ENCODE results near the gene TRPV2. TPM values are rescaled to one million over a fixed set of nuclear protein-coding genes. Genes with fewer than 3 reads are reported as not detected.

Gene TRPV2, protein sequence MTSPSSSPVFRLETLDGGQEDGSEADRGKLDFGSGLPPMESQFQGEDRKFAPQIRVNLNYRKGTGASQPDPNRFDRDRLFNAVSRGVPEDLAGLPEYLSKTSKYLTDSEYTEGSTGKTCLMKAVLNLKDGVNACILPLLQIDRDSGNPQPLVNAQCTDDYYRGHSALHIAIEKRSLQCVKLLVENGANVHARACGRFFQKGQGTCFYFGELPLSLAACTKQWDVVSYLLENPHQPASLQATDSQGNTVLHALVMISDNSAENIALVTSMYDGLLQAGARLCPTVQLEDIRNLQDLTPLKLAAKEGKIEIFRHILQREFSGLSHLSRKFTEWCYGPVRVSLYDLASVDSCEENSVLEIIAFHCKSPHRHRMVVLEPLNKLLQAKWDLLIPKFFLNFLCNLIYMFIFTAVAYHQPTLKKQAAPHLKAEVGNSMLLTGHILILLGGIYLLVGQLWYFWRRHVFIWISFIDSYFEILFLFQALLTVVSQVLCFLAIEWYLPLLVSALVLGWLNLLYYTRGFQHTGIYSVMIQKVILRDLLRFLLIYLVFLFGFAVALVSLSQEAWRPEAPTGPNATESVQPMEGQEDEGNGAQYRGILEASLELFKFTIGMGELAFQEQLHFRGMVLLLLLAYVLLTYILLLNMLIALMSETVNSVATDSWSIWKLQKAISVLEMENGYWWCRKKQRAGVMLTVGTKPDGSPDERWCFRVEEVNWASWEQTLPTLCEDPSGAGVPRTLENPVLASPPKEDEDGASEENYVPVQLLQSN
- total RNA-seq = 100 to 1,000 TPM in 1 of 5 experiments, 10 to 100 TPM in 4; 66.8 to 141 (median 80.0) TPM
- 100 to 1,000 TPM in 1 of 2 donors, 10 to 100 TPM in 1; 78.7 to 104 TPM for polyA plus RNA-seq
- total RNA-seq = 59.9 reads per million, percentile 75 among the genes with 10 or more reads in this experiment

DNA sequence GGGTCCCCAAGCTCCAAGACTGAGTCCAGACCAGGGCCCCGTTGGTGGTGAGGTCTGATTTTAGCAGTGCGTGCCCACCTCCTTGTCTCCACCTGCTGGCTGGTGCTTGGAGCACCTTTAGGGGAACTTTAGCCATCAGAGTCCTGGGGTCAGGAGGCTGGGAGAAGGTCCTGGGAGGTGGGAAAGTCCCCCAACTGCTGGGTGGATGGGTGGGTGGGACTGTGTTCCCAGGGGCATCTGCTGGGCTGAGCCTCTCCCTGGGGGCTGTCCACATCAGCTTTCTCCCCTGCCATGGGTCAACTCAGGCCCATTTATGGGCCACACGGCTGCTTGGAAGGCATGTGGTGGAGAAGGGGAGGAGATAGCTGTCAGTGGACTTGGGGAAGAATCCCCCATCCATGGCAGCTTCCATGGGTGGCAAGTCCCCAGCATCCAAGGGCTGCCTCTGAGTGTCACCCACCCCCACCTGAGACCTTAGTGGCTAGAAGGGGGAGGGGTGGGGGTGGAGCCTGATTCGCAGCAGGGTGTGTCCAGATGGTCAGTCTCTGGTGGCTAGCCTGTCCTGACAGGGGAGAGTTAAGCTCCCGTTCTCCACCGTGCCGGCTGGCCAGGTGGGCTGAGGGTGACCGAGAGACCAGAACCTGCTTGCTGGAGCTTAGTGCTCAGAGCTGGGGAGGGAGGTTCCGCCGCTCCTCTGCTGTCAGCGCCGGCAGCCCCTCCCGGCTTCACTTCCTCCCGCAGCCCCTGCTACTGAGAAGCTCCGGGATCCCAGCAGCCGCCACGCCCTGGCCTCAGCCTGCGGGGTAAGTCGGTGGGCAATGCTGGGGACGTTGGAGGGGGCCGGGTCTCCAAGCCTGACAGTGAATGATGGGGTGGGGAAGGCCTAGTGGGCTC is at the start of gene TRPV2:
Gene TRPV2, plus strand, starts transcription at position 541 of the 894 bp plus-strand sequence. CDS start 2,098 bp downstream, outside the sequence.
- H3K36me3 Mint-ChIP-seq = peaks cover 6 to 31% (median 14%) of the 10 kb centered on the region in 5 donors
- intact Hi-C loops (cut with micrococcal nuclease) = loop anchor here (1.0 to 10.0 kb wide), 8 partner anchors 29 to 1557 kb away; partner anchors contain the start of genes UBB (in 2 of the 2), DRC3 (in 1 of the 2), NCOR1 (in 1 of the 2) and PIGL (in 1 of the 2)
- POLR2A ChIA-PET = interaction anchor here (0.7 to 4.6 kb wide), 8 partner anchors 21 to 51 kb away, joined by 4 to 55 read pairs (median 6); partner anchors contain the start of gene UBB
- DNase-seq = peak in 8 of 9 donors; percentile 36 to 58 (median 47)
- peak within 1 kb of the TSS; percentile 90 to 100 (median 98) for H3K4me3 Mint-ChIP-seq
- H3K4me3 ChIP-seq (ENCODE audit: low read length) = peak within 1 kb of the TSS; percentile 93
- H3K36me3 ChIP-seq (ENCODE audit: control insufficient read depth in 2 of 3, insufficient read depth in 3 of 3, low read length in 3 of 3) = peaks cover 12 to 33% (median 23%) of the 10 kb centered on the region in 3 experiments
- peaks cover 33 to 55% (median 42%) of the 10 kb centered on the region in 7 donors for H3K4me1 Mint-ChIP-seq
- no peaks in the 10 kb centered on the region for H3K9me3 ChIP-seq (ENCODE audit: control insufficient read depth in 2 of 3, low read length in 3 of 3)
- H3K9me3 Mint-ChIP-seq = no peaks in the 10 kb centered on the region
- H3K27ac Mint-ChIP-seq = peak within 1 kb of the TSS; percentile 96 to 100 (median 98)
- H3K4me1 ChIP-seq (ENCODE audit: control insufficient read depth in 2 of 2, insufficient read depth in 2 of 2, low read length in 2 of 2) = peaks cover 37 to 47% of the 10 kb centered on the region in 2 donors
- peak; percentile 57 for ATAC-seq
- peak within 1 kb of the TSS; percentile 94 for H3K27ac ChIP-seq (ENCODE audit: low read depth, low read length)
- CTCF ChIA-PET = interaction anchor here (0.7 to 2.3 kb wide), 18 partner anchors 10 to 174 kb away, joined by 3 to 12 read pairs (median 4); partner anchors contain the start of gene UBB
- H3K27me3 ChIP-seq (ENCODE audit: control insufficient read depth in 2 of 2, insufficient read depth in 2 of 2, low read length in 2 of 2) = no peaks in the 10 kb centered on the region
- H3K27me3 Mint-ChIP-seq = no peaks in the 10 kb centered on the region

DNA sequence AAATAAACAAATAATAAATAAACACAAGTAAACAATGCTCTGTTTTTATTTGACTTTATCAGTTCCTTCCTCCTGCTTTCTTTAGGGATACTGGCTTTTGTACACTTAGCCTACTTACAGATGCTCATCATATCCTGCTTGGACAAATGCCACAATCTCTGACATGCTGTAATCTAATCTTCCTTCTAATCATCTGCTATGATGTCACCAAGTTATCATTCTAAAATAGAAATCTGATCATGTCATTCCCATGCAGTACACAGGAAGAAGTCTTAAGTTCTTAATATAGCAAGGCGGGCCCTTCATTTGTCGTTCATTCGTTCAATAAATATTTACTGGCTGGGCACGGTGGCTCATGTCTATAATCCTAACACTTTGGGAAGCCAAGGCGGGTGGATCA is 43.6 kb upstream of the TRPV2 start:
- H3K4me3 ChIP-seq (ENCODE audit: low read length) = no peak overlapping the region
- Mint-ChIP-seq H3K27me3 (no peaks in the 10 kb centered on the region), H3K4me1 (peaks cover 0 to 3% (median 0%) of the 10 kb centered on the region in 7 donors), H3K4me3 (no peak overlapping the region), H3K36me3 (no peaks in the 10 kb centered on the region), H3K9me3 (no peaks in the 10 kb centered on the region), H3K27ac (peak overlapping the region in 1 of 9 donors; percentile 32)
- no peaks in the 10 kb centered on the region for H3K9me3 ChIP-seq (ENCODE audit: control insufficient read depth in 2 of 3, low read length in 3 of 3)
- POLR2A ChIA-PET = no interaction called here
- intact Hi-C loops (cut with micrococcal nuclease) = no loop called here
- CTCF ChIA-PET = interaction anchor here (0.5 kb wide), 1 partner anchor 620 kb away, joined by 3 read pairs; no protein-coding TSS in a partner anchor
- no peaks in the 10 kb centered on the region for H3K4me1 ChIP-seq (ENCODE audit: control insufficient read depth in 2 of 2, insufficient read depth in 2 of 2, low read length in 2 of 2)
- no peaks in the 10 kb centered on the region for H3K36me3 ChIP-seq (ENCODE audit: control insufficient read depth in 2 of 3, insufficient read depth in 3 of 3, low read length in 3 of 3)
- ATAC-seq (no peak), DNase-seq (no peak)
- no peaks in the 10 kb centered on the region for H3K27me3 ChIP-seq (ENCODE audit: control insufficient read depth in 2 of 2, insufficient read depth in 2 of 2, low read length in 2 of 2)
- no peak overlapping the region for H3K27ac ChIP-seq (ENCODE audit: low read depth, low read length)

DNA sequence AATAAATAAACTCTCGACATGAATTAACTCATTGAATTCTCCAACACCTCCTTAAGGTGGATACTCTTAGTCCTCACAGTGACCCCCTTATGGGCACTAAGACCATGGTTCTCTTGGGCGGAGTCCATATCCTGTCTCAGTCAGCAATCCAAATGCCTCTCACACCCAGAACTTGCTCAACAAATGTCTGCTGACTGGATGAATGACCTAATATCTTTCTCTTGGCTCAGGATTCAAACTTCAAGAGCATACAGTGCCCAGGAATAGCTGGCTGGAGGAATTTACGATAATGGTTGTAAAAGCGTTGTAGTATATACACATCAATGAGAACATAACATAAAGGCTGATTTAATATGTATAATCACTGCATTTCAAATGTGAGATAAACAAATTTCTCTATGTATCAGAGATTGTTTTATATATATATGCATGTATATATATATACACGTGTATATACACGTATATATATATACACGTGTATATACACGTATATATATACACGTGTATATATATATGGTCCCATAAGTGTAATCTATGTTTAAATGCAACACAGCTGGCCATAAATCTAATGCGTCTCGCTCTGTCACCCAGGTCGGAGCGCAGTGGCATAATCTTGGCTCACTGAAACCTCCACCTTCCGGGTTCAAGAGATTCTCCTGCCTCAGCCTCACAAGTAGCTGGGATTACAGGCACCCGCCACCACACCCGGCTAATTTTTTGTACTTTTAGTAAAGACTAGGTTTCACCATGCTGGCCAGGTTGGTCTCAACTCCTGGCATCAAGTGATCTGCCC is 41.0 kb upstream of the TRPV2 start:
- no peaks in the 10 kb centered on the region for H3K36me3 Mint-ChIP-seq

DNA sequence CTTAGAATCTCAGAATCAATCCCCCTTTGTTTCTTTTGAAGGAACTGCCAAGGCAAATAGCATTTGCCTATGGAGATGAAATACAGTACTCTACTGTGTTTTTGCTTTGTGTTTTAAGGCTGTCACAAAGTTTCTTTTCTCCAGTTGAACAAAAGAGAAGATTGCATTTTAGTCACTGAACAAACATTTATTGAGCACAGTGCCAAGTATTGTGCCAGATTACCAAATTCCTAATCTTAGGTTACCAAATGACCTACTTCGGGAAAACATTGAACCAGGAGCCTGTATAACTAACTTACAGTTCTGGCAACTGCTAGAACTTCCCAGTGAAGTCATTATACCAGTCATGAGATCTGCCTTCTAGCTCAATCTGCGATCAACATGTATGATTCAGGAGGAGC is 37.4 kb upstream of the TRPV2 start:
- intact Hi-C loops (cut with micrococcal nuclease) = no loop called here
- POLR2A ChIA-PET = interaction anchor here (0.7 to 1.3 kb wide), 4 partner anchors 10 to 61 kb away, joined by 3 to 5 read pairs (median 4); partner anchors contain the start of gene TRPV2
- Histone ChIP-seq H3K4me1 (ENCODE audit: control insufficient read depth in 2 of 2, insufficient read depth in 2 of 2, low read length in 2 of 2) (peaks cover 0 to 10% of the 10 kb centered on the region in 2 donors), H3K36me3 (ENCODE audit: control insufficient read depth in 2 of 3, insufficient read depth in 3 of 3, low read length in 3 of 3) (peaks cover 0 to 3% (median 0%) of the 10 kb centered on the region in 3 experiments), H3K27ac (ENCODE audit: low read depth, low read length) (no peak overlapping the region), H3K4me3 (ENCODE audit: low read length) (no peak overlapping the region), H3K9me3 (ENCODE audit: control insufficient read depth in 2 of 3, low read length in 3 of 3) (no peaks in the 10 kb centered on the region), H3K27me3 (ENCODE audit: control insufficient read depth in 2 of 2, insufficient read depth in 2 of 2, low read length in 2 of 2) (no peaks in the 10 kb centered on the region)
- peaks cover 15 to 25% (median 21%) of the 10 kb centered on the region in 7 donors for H3K4me1 Mint-ChIP-seq
- H3K4me3 Mint-ChIP-seq = no peak overlapping the region
- ATAC-seq = no peak
- H3K27ac Mint-ChIP-seq = no peak overlapping the region
- peaks cover 0 to 5% (median 0%) of the 10 kb centered on the region in 5 donors for H3K27me3 Mint-ChIP-seq
- no peak for DNase-seq
- peaks cover 0 to 22% (median 16%) of the 10 kb centered on the region in 5 donors for H3K36me3 Mint-ChIP-seq
- CTCF ChIA-PET = no interaction called here
- peaks cover 0 to 13% (median 0%) of the 10 kb centered on the region in 11 donors for H3K9me3 Mint-ChIP-seq

More for the DNA sequence above, 41.0 kb upstream of the TRPV2 start:
- Histone ChIP-seq H3K27me3 (ENCODE audit: control insufficient read depth in 2 of 2, insufficient read depth in 2 of 2, low read length in 2 of 2) (no peaks in the 10 kb centered on the region), H3K27ac (ENCODE audit: low read depth, low read length) (no peak overlapping the region), H3K36me3 (ENCODE audit: control insufficient read depth in 2 of 3, insufficient read depth in 3 of 3, low read length in 3 of 3) (no peaks in the 10 kb centered on the region), H3K4me3 (ENCODE audit: low read length) (no peak overlapping the region), H3K9me3 (ENCODE audit: control insufficient read depth in 2 of 3, low read length in 3 of 3) (no peaks in the 10 kb centered on the region), H3K4me1 (ENCODE audit: control insufficient read depth in 2 of 2, insufficient read depth in 2 of 2, low read length in 2 of 2) (no peaks in the 10 kb centered on the region)
- Mint-ChIP-seq H3K27ac (no peak overlapping the region), H3K27me3 (no peaks in the 10 kb centered on the region), H3K4me1 (peaks cover 0 to 3% (median 0%) of the 10 kb centered on the region in 7 donors), H3K9me3 (no peaks in the 10 kb centered on the region), H3K4me3 (no peak overlapping the region)
- DNase-seq = no peak
- ChIA-PET CTCF (interaction anchor here (0.8 to 2.8 kb wide), 3 partner anchors 11 to 148 kb away, joined by 5 to 10 read pairs (median 6); no protein-coding TSS in a partner anchor), POLR2A (no interaction called here)
- ATAC-seq = no peak
- intact Hi-C loops (cut with micrococcal nuclease) = no loop called here

DNA sequence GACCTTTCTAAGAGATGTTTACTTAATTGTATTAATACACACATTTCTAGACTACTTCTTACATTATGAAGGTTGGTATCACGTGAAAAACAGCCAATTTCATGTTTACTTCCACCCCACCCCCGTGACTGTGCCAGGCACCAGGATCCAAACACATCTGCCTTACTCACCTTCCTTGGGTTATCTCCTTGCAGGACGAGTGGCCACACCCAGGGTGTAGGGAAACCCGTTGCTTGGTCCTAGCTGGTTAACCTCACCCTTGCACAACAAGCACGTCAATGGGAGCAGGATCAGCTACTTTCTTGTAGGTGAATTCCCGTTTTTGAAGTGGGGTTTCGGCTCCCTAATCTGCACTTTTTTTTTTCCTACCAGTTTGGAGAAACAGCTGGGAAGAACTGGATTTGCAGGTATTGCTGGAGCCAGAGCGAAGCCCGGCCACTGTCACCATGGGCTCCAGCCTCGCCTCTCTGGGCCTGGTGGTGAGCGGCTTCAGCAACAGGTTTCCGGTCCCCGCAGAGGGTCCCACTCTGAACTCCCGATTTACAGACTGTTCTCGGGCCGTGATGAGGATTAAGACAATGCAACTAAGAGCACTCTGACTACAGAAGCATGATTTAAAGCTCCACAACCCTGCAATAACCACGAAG is 36.6 kb upstream of the TRPV2 start:
- Mint-ChIP-seq H3K9me3 (peaks cover 0 to 17% (median 0%) of the 10 kb centered on the region in 11 donors), H3K4me1 (peaks cover 21 to 33% (median 29%) of the 10 kb centered on the region in 7 donors), H3K36me3 (peaks cover 0 to 28% (median 23%) of the 10 kb centered on the region in 5 donors), H3K4me3 (peak overlapping the region in 3 of 10 donors; percentile 14 to 35 (median 29)), H3K27me3 (peaks cover 0 to 5% (median 0%) of the 10 kb centered on the region in 5 donors), H3K27ac (peak overlapping the region in 5 of 9 donors; percentile 21 to 59 (median 45))
- H3K9me3 ChIP-seq (ENCODE audit: control insufficient read depth in 2 of 3, low read length in 3 of 3) = no peaks in the 10 kb centered on the region
- H3K4me1 ChIP-seq (ENCODE audit: control insufficient read depth in 2 of 2, insufficient read depth in 2 of 2, low read length in 2 of 2) = peaks cover 6 to 13% of the 10 kb centered on the region in 2 donors
- no peak overlapping the region for H3K4me3 ChIP-seq (ENCODE audit: low read length)
- intact Hi-C loops (cut with micrococcal nuclease) = no loop called here
- H3K27ac ChIP-seq (ENCODE audit: low read depth, low read length) = no peak overlapping the region
- ChIA-PET POLR2A (interaction anchor here (0.7 to 1.3 kb wide), 5 partner anchors 8 to 60 kb away, joined by 3 to 6 read pairs (median 4); partner anchors contain the start of gene TRPV2), CTCF (interaction anchor here (0.6 to 1.3 kb wide), 2 partner anchors 12 to 37 kb away, joined by 3 to 4 read pairs; partner anchors contain the start of gene TRPV2)
- DNase-seq = no peak
- H3K36me3 ChIP-seq (ENCODE audit: control insufficient read depth in 2 of 3, insufficient read depth in 3 of 3, low read length in 3 of 3) = peaks cover 0 to 8% (median 3%) of the 10 kb centered on the region in 3 experiments
- no peak for ATAC-seq
- no peaks in the 10 kb centered on the region for H3K27me3 ChIP-seq (ENCODE audit: control insufficient read depth in 2 of 2, insufficient read depth in 2 of 2, low read length in 2 of 2)

Data from naive thymus-derived CD4-positive, alpha-beta T cell (primary cell).